AG09309 (cell line): ENCODE data around the gene EPHA2.

ENCODE experiments used
- DNase-seq: peaks from one replicate; pipeline ENCODE4 v3.0.0-alpha.2; 2010; ENCODE audit warnings: low read depth
- H3K4me3 ChIP-seq: 2 replicates; pipeline ENCODE4 v1.5.1; 2011; ENCODE audit warnings: mild to moderate bottlenecking, low read depth, low read length, moderate library complexity; ENCODE audit not compliant: control insufficient read depth
- TF ChIP-seq, protein P1 (sequence below): IDR thresholded peaks from 2 replicates; pipeline ENCODE4 v1.5.1; 2011; ENCODE audit warnings: mild to moderate bottlenecking, low read depth, low read length, inconsistent platforms; ENCODE audit not compliant: insufficient read depth, control insufficient read depth; ENCODE audit errors: missing control alignments

EPHA2 gene

DNA sequence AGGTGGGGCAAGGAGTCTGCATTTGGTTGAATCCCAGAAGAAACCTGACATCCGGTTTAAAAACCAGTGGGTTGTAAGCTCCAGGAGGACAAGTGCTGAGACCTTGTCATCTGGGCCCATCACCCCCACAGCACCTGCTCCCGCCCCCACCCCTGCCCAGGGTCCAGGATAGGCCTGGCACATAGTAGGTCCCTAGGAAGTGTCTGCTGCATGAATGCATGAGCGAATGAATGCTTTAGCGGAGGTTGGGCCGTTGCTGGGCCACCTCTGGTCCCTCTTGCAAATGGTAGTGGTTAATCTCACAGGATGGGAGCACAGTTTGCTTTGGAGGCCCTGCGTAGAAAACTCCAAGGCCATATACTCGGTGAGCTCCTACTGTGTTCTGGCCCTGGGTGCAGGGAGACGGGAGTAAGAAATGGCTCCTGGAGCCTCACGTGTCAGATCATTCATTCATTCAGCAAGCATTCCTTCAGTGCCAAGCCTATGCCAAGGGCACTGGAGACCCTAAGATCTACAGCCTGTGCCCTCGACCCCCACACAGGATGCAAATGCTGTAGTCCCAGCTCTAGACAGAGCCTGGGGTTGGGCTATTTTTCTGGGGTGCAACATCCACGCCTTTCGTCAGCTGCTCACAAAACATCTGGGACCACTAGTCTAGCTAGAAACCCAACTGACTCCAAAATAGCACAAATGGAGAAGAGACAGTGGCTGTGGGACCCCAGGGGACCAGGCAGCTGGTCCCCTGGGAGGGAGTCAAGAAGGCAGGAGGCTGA lies 28.9 kb downstream of the EPHA2 start:
- H3K4me3 ChIP-seq = no peak overlapping the region
- TF ChIP-seq, protein P1, sequence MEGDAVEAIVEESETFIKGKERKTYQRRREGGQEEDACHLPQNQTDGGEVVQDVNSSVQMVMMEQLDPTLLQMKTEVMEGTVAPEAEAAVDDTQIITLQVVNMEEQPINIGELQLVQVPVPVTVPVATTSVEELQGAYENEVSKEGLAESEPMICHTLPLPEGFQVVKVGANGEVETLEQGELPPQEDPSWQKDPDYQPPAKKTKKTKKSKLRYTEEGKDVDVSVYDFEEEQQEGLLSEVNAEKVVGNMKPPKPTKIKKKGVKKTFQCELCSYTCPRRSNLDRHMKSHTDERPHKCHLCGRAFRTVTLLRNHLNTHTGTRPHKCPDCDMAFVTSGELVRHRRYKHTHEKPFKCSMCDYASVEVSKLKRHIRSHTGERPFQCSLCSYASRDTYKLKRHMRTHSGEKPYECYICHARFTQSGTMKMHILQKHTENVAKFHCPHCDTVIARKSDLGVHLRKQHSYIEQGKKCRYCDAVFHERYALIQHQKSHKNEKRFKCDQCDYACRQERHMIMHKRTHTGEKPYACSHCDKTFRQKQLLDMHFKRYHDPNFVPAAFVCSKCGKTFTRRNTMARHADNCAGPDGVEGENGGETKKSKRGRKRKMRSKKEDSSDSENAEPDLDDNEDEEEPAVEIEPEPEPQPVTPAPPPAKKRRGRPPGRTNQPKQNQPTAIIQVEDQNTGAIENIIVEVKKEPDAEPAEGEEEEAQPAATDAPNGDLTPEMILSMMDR = no peak
- no peak for DNase-seq

DNA sequence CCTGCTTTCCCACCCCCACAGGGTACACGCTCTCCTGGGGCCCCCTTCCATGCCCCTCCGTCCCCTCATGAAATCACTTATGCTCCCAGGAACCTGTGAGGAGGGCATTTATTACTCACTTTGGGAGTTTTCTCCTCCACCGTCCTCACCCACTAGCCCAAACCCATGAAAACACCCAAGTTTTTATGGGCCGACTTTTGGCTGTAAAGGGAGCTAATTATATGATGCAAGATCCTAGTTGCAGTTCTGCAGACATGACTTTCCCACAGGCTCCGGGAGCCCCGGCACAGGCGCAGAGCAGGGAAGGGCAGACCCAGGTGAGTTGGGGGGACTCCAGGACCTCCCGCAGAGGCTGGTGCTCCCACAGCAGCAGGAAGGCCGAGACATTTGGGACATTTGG lies 29.7 kb downstream of the EPHA2 start:
- no peak for DNase-seq
- no peak overlapping the region for H3K4me3 ChIP-seq
- TF ChIP-seq, protein P1 = no peak

DNA sequence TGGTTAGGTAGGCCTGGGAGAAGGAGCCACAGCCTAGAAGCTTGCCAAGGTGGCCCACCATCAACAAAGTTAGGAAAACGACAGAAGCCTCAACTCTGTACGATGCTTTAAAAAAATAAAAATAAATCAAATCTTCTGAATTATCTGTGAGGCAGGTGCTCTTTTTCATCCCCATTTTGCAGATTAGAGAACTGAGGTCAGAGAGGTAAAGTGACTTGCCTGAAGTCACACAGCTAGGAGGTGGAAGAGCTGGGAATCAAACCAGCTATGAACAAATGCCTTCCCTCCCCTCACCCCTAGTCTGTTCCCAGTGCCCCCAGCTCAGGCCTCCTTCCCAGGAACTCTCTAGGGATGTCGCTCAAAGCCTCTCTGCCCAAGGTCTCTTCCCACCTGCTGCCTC lies 30.4 kb downstream of the EPHA2 start:
- H3K4me3 ChIP-seq = no peak overlapping the region
- no peak for DNase-seq
- TF ChIP-seq, protein P1 = no peak

DNA sequence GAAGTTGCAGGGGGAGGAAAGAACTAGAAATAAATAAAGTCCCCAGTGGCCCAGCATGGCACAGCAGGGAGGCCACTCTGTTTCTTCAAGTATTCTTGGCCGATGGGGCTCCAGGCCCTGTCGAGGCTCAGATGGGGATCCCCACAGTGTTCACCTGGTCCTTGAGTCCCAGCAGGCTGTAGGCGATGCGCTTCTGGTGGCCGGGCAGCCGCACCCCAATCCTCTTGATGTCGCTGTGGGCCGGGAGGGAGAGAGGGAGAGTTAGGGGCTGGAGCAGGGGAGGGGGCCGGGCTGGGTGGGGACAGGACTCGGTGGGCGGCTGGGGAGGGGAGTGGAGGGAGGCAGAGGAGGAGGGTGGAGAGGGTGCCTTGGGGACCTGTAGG lies 30.8 kb downstream of the EPHA2 start:
- no peak for DNase-seq
- TF ChIP-seq, protein P1 = no peak
- no peak overlapping the region for H3K4me3 ChIP-seq

DNA sequence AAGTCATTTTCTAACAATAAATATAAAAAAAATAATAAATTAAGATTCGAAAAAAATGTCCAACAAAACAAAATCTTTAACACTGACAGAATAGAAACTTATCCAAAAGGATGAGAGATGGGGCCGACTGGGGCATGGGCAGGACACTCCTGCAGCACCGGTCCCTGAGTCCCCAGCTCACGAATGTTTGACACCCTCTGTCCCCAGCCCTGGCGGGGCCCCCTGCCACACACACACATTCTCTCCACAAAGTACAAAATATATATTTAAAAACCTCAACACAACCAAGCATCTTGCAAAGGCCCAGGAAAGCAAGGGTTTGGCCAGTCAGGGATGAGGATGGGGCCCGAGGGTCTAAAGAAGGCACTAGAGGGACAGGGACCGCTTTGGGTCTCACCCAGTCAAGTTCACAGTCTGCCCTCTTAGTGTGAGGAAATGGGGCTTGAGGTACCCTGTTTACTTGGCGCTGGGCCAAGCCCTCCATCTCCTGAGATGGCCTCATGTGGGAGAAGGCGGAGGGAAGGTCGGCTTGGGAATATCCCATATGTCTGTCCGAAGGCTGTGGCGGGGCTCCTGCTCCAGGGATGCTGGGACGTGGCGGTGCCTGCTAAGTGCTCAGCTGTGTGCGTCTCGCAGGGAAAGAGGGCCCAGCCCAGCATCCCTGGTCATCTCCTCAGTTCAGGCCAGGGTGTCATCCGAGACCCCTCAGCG lies 31.3 kb downstream of the EPHA2 start:
- TF ChIP-seq, protein P1 = no peak
- DNase-seq = no peak
- no peak overlapping the region for H3K4me3 ChIP-seq

DNA sequence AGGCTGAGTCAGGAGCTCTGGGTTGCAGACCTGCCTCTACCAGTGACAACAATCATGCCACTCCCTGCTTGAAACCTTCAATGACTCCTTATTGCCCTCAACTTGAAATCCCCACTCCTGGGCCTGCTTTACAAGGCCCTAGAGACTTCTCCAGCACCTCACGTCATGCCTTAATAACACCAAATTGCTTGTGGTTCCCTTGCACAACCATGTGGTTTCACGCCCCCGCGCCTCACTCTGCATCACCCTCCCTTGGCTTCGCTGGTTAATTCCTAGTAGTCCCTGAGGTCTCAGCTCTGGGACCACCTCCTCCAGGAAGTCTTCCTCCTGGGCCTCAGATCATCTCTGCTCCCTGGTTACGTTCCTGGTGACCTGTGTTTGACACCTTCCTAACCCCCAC lies 33.0 kb downstream of the EPHA2 start:
- TF ChIP-seq, protein P1 = no peak
- peak; percentile 99 for DNase-seq
- H3K4me3 ChIP-seq = no peak overlapping the region
